H1 (cell line): Measurements from ENCODE around the gene POU2F1. TPM values are rescaled to one million over a fixed set of nuclear protein-coding genes. Genes with fewer than 3 reads are reported as not detected.

Experiments
- CTCF ChIA-PET: fragments of 300-600 bp; sonication (Branson Sonifier 250); formaldehyde crosslinking; loops from one replicate; lab custom pipeline; 2021; ENCODE audit not compliant: partially characterized antibody; lab: Charles Lee
- POLR2A ChIA-PET: fragments of 300-600 bp; sonication (Branson Sonifier 250); formaldehyde crosslinking; loops from one replicate; lab custom pipeline; 2021; ENCODE audit warnings: inconsistent platforms; ENCODE audit not compliant: partially characterized antibody; lab: Charles Lee
- DNase-seq, 2 experiments: peaks; one replicate each; pipeline versions ENCODE4 v3.0.0 to v3.0.0-alpha.2; 2010 to 2022; ENCODE audit warnings: low spot score in 2 of 2, low read depth in 1 of 2, mixed read lengths in 1 of 2
- FAIRE-seq: peaks from 2 replicates; lab custom pipeline; 2011; peaks lifted over from hg19 to GRCh38; lab: Jason Lieb, UNC
- H2AFZ ChIP-seq: 2 replicates; pipeline ENCODE4 v1.8.1; 2012; ENCODE audit warnings: low read length, inconsistent platforms
- H2AK5ac ChIP-seq: 2 replicates; pipeline ENCODE4 v1.6.1; 2013; ENCODE audit warnings: low read depth, low read length
- H2BK120ac ChIP-seq: replicated peaks from 2 replicates; pipeline ENCODE3; 2013; ENCODE audit warnings: low read depth, low read length, inconsistent platforms
- H2BK12ac ChIP-seq: 2 replicates; pipeline ENCODE4 v1.6.1; 2013; ENCODE audit warnings: low read depth, low read length
- H2BK15ac ChIP-seq: 2 replicates; pipeline ENCODE4 v1.6.1; 2013; ENCODE audit warnings: low read length
- H2BK20ac ChIP-seq: 2 replicates; pipeline ENCODE4 v1.6.1; 2013; ENCODE audit warnings: low read length
- H2BK5ac ChIP-seq: 2 replicates; pipeline ENCODE4 v1.6.1; 2013; ENCODE audit warnings: low read depth, low read length
- H3K14ac ChIP-seq: 2 replicates; pipeline ENCODE4 v1.6.1; 2013; ENCODE audit warnings: inconsistent platforms; ENCODE audit not compliant: insufficient read length
- H3K18ac ChIP-seq: 2 replicates; pipeline ENCODE4 v1.6.1; 2013; ENCODE audit warnings: low read length; ENCODE audit errors: extremely low read depth
- H3K23ac ChIP-seq: 2 replicates; pipeline ENCODE4 v1.6.1; 2013; ENCODE audit warnings: inconsistent platforms; ENCODE audit not compliant: insufficient read length
- H3K23me2 ChIP-seq: 2 replicates; pipeline ENCODE4 v1.6.1; 2013; ENCODE audit warnings: low read depth, low read length
- H3K27ac ChIP-seq: 2 replicates; pipeline ENCODE4 v1.6.1; 2011; ENCODE audit warnings: low read depth, low read length, inconsistent platforms
- H3K27me3 ChIP-seq, 4 experiments: replicated peaks in 1 of 4; 1 replicate in 1 of 4; 2 replicates in 3 of 4; pipeline versions ENCODE4 v1.6.1 to v1.8.1; 2011 to 2013; ENCODE audit warnings: low read length in 3 of 4, mild to moderate bottlenecking in 3 of 4, inconsistent platforms in 2 of 4, mixed read lengths in 2 of 4, moderate library complexity in 1 of 4; ENCODE audit not compliant: control insufficient read depth in 3 of 4, insufficient read depth in 3 of 4; ENCODE audit errors: extremely low read depth in 1 of 4
- H3K36me3 ChIP-seq, 4 experiments: 2 replicates each; pipeline versions ENCODE4 v1.6.1 to v1.8.1; 2011 to 2013; ENCODE audit warnings: mild to moderate bottlenecking in 4 of 4, low read length in 3 of 4, moderate library complexity in 2 of 4, control low read depth in 1 of 4, inconsistent platforms in 1 of 4; ENCODE audit not compliant: insufficient read depth in 4 of 4, control insufficient read depth in 2 of 4
- H3K4ac ChIP-seq: replicated peaks from 2 replicates; pipeline ENCODE3; 2013; ENCODE audit warnings: low read length, low read depth, mixed read lengths, inconsistent platforms; ENCODE audit not compliant: insufficient read length
- H3K4me1 ChIP-seq, 4 experiments: replicated peaks in 1 of 4; 1 replicate in 1 of 4; 2 replicates in 3 of 4; pipeline versions ENCODE4 v1.6.1 to v1.8.1; 2011 to 2013; ENCODE audit warnings: low read length in 3 of 4, inconsistent platforms in 2 of 4, mixed read lengths in 1 of 4; ENCODE audit not compliant: insufficient read depth in 4 of 4, control insufficient read depth in 3 of 4
- H3K4me2 ChIP-seq, 2 experiments: 2 replicates each; pipeline versions ENCODE4 v1.6.1 to v1.8.1; 2011 to 2013; ENCODE audit warnings: low read depth in 2 of 2, low read length in 2 of 2, control low read depth in 1 of 2, inconsistent platforms in 1 of 2, mild to moderate bottlenecking in 1 of 2; ENCODE audit not compliant: insufficient read depth in 1 of 2
- H3K4me3 ChIP-seq, 4 experiments: fragments of 200-600, 300-600 bp in 1 of 4; sonication (generic), shearing (Covaris generic), sonication (Bioruptor Twin) in 1 of 4; 2 replicates each; pipeline versions ENCODE4 v1.5.1 to v1.8.1; 2011 to 2016; ENCODE audit warnings: low read length in 4 of 4, low read depth in 3 of 4, control low read depth in 2 of 4, inconsistent platforms in 2 of 4, mild to moderate bottlenecking in 2 of 4, mixed read lengths in 1 of 4, moderate library complexity in 1 of 4; ENCODE audit not compliant: insufficient read depth in 2 of 4; ENCODE audit errors: extremely low read depth in 1 of 4
- H3K56ac ChIP-seq: replicated peaks from 2 replicates; pipeline ENCODE3; 2013; ENCODE audit warnings: low read depth, mild to moderate bottlenecking, mixed read lengths, low read length, inconsistent platforms; ENCODE audit not compliant: insufficient read length
- H3K79me1 ChIP-seq: 2 replicates; pipeline ENCODE4 v1.6.1; 2013; ENCODE audit warnings: low read depth, low read length, control low read depth
- H3K79me2 ChIP-seq, 2 experiments: 2 replicates each; pipeline versions ENCODE4 v1.6.1 to v1.8.1; 2012 to 2013; ENCODE audit warnings: low read length in 2 of 2, mild to moderate bottlenecking in 2 of 2, inconsistent platforms in 1 of 2; ENCODE audit not compliant: insufficient read depth in 2 of 2, control insufficient read depth in 1 of 2
- H3K9ac ChIP-seq, 4 experiments: replicated peaks in 1 of 4; 1 replicate in 1 of 4; 2 replicates in 3 of 4; pipeline versions ENCODE4 v1.6.1 to v1.8.1; 2011 to 2013; ENCODE audit warnings: low read depth in 3 of 4, low read length in 3 of 4, control low read depth in 2 of 4, mild to moderate bottlenecking in 2 of 4, moderate library complexity in 2 of 4, inconsistent platforms in 1 of 4; ENCODE audit errors: extremely low read depth in 1 of 4
- H3K9me3 ChIP-seq, 2 experiments: 2 replicates each; pipeline versions ENCODE4 v1.6.1 to v1.8.1; 2012 to 2013; ENCODE audit warnings: mild to moderate bottlenecking in 2 of 2, moderate library complexity in 2 of 2, control low read depth in 1 of 2, inconsistent platforms in 1 of 2, low read depth in 1 of 2, low read length in 1 of 2, mixed read lengths in 1 of 2; ENCODE audit not compliant: insufficient read depth in 2 of 2
- H4K20me1 ChIP-seq, 2 experiments: replicated peaks in 1 of 2; 2 replicates each; pipeline versions ENCODE3 to v1.8.1; 2011 to 2013; ENCODE audit warnings: inconsistent platforms in 2 of 2, low read length in 2 of 2, mild to moderate bottlenecking in 1 of 2; ENCODE audit not compliant: insufficient read depth in 2 of 2, control insufficient read depth in 1 of 2
- H4K5ac ChIP-seq: 2 replicates; pipeline ENCODE4 v1.6.1; 2013; ENCODE audit warnings: low read length, low read depth, mixed read lengths, inconsistent platforms; ENCODE audit not compliant: insufficient read length
- H4K8ac ChIP-seq: 2 replicates; pipeline ENCODE4 v1.8.0; 2013; ENCODE audit warnings: mild to moderate bottlenecking, moderate library complexity, low read length, inconsistent platforms; ENCODE audit not compliant: insufficient read depth; ENCODE audit errors: extremely low read depth
- H4K91ac ChIP-seq: replicated peaks from 2 replicates; pipeline ENCODE3; 2013; ENCODE audit warnings: low read length, mixed read lengths, inconsistent platforms; ENCODE audit not compliant: insufficient read length
- BCL11A ChIP-seq, 2 experiments: IDR thresholded peaks; one replicate each; pipeline ENCODE4 v1.6.1; 2011; ENCODE audit warnings: low read depth in 2 of 2, low read length in 2 of 2, mild to moderate bottlenecking in 2 of 2
- CHD2 ChIP-seq: IDR thresholded peaks from 2 replicates; pipeline ENCODE4 v1.6.1; 2012; ENCODE audit warnings: low read length, improper control_type of control experiment
- E2F6 ChIP-seq: IDR thresholded peaks from 2 replicates; pipeline ENCODE4 v1.6.1; 2012; ENCODE audit warnings: inconsistent platforms
- NRF1 ChIP-seq: IDR thresholded peaks from 2 replicates; pipeline ENCODE4 v1.6.1; 2011; ENCODE audit warnings: mild to moderate bottlenecking, low read depth, low read length, improper control_type of control experiment
- POLR2AphosphoS5 ChIP-seq: IDR thresholded peaks from 2 replicates; pipeline ENCODE4 v1.6.1; 2011; ENCODE audit warnings: low read depth, low read length
- RFX5 ChIP-seq: IDR thresholded peaks from 2 replicates; pipeline ENCODE4 v1.6.1; 2011; ENCODE audit warnings: low read depth, low read length, improper control_type of control experiment, borderline replicate concordance
- SIN3A ChIP-seq, 2 experiments: IDR thresholded peaks in 1 of 2; conservative IDR thresholded peaks in 1 of 2; 2 replicates each; pipeline ENCODE4 v1.6.1; 2011 to 2012; ENCODE audit warnings: low read length in 2 of 2, improper control_type of control experiment in 1 of 2, low read depth in 1 of 2, mild to moderate bottlenecking in 1 of 2
- TAF7 ChIP-seq: optimal IDR thresholded peaks from 2 replicates; pipeline ENCODE3; 2011; ENCODE audit warnings: low read depth, mild to moderate bottlenecking, inconsistent platforms, low read length, moderate library complexity, borderline replicate concordance
- WGBS, 2 experiments: shearing (Covaris generic) in 1 of 2; methylation state at CpG; one replicate each; pipeline versions ENCODE4 v1.1.6 to v1.1.7; 2013 to 2015; ENCODE audit warnings: low lambda C conversion rate in 2 of 2, mixed read lengths in 2 of 2, inconsistent platforms in 1 of 2, low coverage in 1 of 2, missing lambda C conversion rate in 1 of 2; ENCODE audit not compliant: insufficient replicate concordance in 2 of 2, insufficient coverage in 1 of 2, insufficient read length in 1 of 2; ENCODE audit errors: extremely low coverage in 1 of 2, missing lambda C conversion rate in 1 of 2; 5-methylcytosine and 5-hydroxymethylcytosine counted together
- polyA plus RNA-seq, 7 experiments: library from polyadenylated mRNA; depleted of rRNA in 3 of 7; stranded (reverse) in 5 of 7; unstranded in 2 of 7; fragments of >200 nt in 5 of 7; fragments of 200-250 nt in 2 of 7; gene quantifications; 1 replicate in 5 of 7; 2 replicates in 1 of 7; 4 replicates in 1 of 7; pipeline versions ENCODE4 v1.2.1 to v1.2.3, GENCODE V29; 2011 to 2013; ENCODE audit warnings: missing spikeins in 2 of 7, mixed read lengths in 2 of 7
- total RNA-seq: library from RNA; stranded (reverse); fragmentation: NEBNext Ultra II Directional; extraction: Animal tissue kit (Norgen Biotek cat#: 25700); gene quantifications from 2 replicates; pipeline ENCODE4 v1.2.1, GENCODE V29; 2021

The POU2F1 gene
- total and polyA plus RNA-seq, 2 of the 8 experiments (the other 6 are each of a cell fraction or from before 2014, with no cell fraction given), result 37.0 to 57.2 TPM

GRCh38 chr1:167465743-167466142 lies 245.1 kb downstream of the POU2F1 start:
- Histone ChIP-seq H2BK5ac (no peak overlapping the region), H4K20me1 (no peaks in the 10 kb centered on the region), H3K23ac (no peak overlapping the region), H3K4me1 (peaks cover 1 to 11% (median 6%) of the 10 kb centered on the region in 4 experiments; a peak in 5 of 7 replicates), H3K9ac (no peak overlapping the region), H3K27ac (no peak overlapping the region), H3K4me2 (no peak overlapping the region), H2BK15ac (no peak overlapping the region), H3K9me3 (no peaks in the 10 kb centered on the region), H3K4ac (no peak overlapping the region), H2BK20ac (no peak overlapping the region), H3K36me3 (no peaks in the 10 kb centered on the region), H2BK12ac (no peak overlapping the region), H3K79me2 (no peaks in the 10 kb centered on the region), H4K5ac (no peak overlapping the region), H3K27me3 (no peaks in the 10 kb centered on the region), H2AK5ac (no peak overlapping the region), H3K14ac (no peak overlapping the region), H3K56ac (no peak overlapping the region), H3K4me3 (no peak overlapping the region), H4K8ac (no peak overlapping the region), H3K18ac (no peak overlapping the region), H2AFZ (no peak overlapping the region), H3K23me2 (no peaks in the 10 kb centered on the region), H3K79me1 (no peaks in the 10 kb centered on the region), H2BK120ac (no peak overlapping the region), H4K91ac (no peak overlapping the region)
- FAIRE-seq, result no peak
- DNase-seq, result no peak
- 70% methylated on average over 1 of the region's 1 CpG; no CpG with 5 or more reads in 1 of the 2 experiments for WGBS, 2 experiments
- TF ChIP-seq TAF7, result no peak
- TF ChIP-seq E2F6, result no peak
- no peak for TF ChIP-seq BCL11A (IDR thresholded peaks at IDR 0.05; ENCODE audit: low read depth in 2 of 2, low read length in 2 of 2)
- no peak for TF ChIP-seq CHD2
- TF ChIP-seq RFX5, result no peak
- TF ChIP-seq NRF1, result no peak
- TF ChIP-seq POLR2AphosphoS5, result no peak
- no peak for TF ChIP-seq SIN3A (conservative IDR thresholded peaks at IDR 0.05 in 1 of 2, IDR thresholded peaks at IDR 0.05 in 1 of 2; ENCODE audit: low read depth in 1 of 2, low read length in 2 of 2)
- CTCF ChIA-PET, result interaction anchor here (0.6 to 7.9 kb wide), 7 partner anchors 11 to 222 kb away, joined by 3 to 54 read pairs (median 6); no protein-coding TSS in a partner anchor
- POLR2A ChIA-PET, result interaction anchor here (2.4 kb wide), 1 partner anchor 10 kb away, joined by 8 read pairs; no protein-coding TSS in a partner anchor
